C4-2B (cell line): ENCODE measurements around the gene CDK5RAP1.

Experiments
- CTCF ChIP-seq: fragments of 450-650 bp; conservative IDR thresholded peaks from 2 replicates; pipeline ENCODE4 v1.5.1; 2017; ENCODE audit warnings: mild to moderate bottlenecking
- ZFX ChIP-seq: fragments of 450-650 bp; IDR thresholded peaks from 2 replicates; pipeline ENCODE4 v1.6.1; 2017

- TF ChIP-seq CTCF (no peak), ZFX (no peak)
Observed at GRCh38 chr20:33316343-33316742, 85.0 kb downstream of the CDK5RAP1 start.
